Measurements from ENCODE around the gene PRKCZ. TPM values are rescaled to one million over a fixed set of nuclear protein-coding genes. Genes with fewer than 3 reads are reported as not detected.

The PRKCZ gene
- total and polyA plus RNA-seq, 9 of the 15 experiments (the other 6 are each of a cell fraction or from before 2014, with no cell fraction given) = 0.07 to 3.1 (median 1.3) TPM

GRCh38 chr1:2088458-2088857 is 38.2 kb downstream of the PRKCZ start:
- under 1% methylated on average over 16 of the region's 16 CpGs for WGBS (ENCODE audit: insufficient coverage, low coverage, missing lambda C conversion rate)
- ChIA-PET CTCF (ENCODE audit: low intra/inter-chr PET ratio) (no interaction called here), POLR2A (interaction anchor here (0.9 to 1.0 kb wide), 2 partner anchors 15 to 27 kb away, joined by 3 to 4 read pairs; no protein-coding TSS in a partner anchor)
- ATAC-seq = no peak; the same call in 1 of the 3 replicates
- intact Hi-C loops (cut with micrococcal nuclease) (no loop called here), in situ Hi-C loops (cut with MboI) (no loop called here)
- Histone ChIP-seq H3K9ac (ENCODE audit: insufficient read depth in 1 of 2, low read depth in 2 of 2, low read length in 2 of 2) (no peak overlapping the region), H3K4me2 (ENCODE audit: insufficient read depth, low read length) (no peak overlapping the region), H3K27ac (ENCODE audit: extremely low read depth, low read depth, low read length) (no peak overlapping the region), H3K9me3 (replicated peaks; ENCODE audit: control insufficient read depth, insufficient read depth, low read depth, low read length) (no peaks in the 10 kb centered on the region), H3K36me3 (ENCODE audit: control insufficient read depth, insufficient read depth, low read length) (no peaks in the 10 kb centered on the region), H3K4me1 (replicated peaks in 1 of 2; ENCODE audit: control insufficient read depth in 2 of 2, insufficient read depth in 2 of 2, low read length in 2 of 2) (peaks cover 0 to 31% of the 10 kb centered on the region in 2 experiments; a peak in 2 of 5 replicates), H3K27me3 (ENCODE audit: control insufficient read depth in 2 of 2, insufficient read depth in 2 of 2, low read length in 2 of 2) (peaks cover 67 to 93% of the 10 kb centered on the region in 2 experiments), H3K4me3 (no peak overlapping the region), H2AFZ (ENCODE audit: low read depth, low read length) (no peak overlapping the region), H3K9me1 (ENCODE audit: control insufficient read depth, insufficient read depth, low read length) (no peaks in the 10 kb centered on the region), H4K20me1 (replicated peaks; ENCODE audit: control insufficient read depth, insufficient read depth, low read length) (peaks cover 7% of the 10 kb centered on the region), H3K79me2 (ENCODE audit: control insufficient read depth, insufficient read depth, low read length) (no peaks in the 10 kb centered on the region)
- FAIRE-seq = peak; percentile 54
- no TSS peak for BruUV-seq (replicated peaks)
- peak in 3 of 4 experiments; percentile 38 to 44 (median 40) for DNase-seq (ENCODE audit: extremely low read depth in 1 of 4, low spot score in 3 of 4)
- TF ChIP-seq JUND (IDR thresholded peaks at IDR 0.05; ENCODE audit: borderline replicate concordance, low read depth, low read length) = peak; percentile 44; the same call in 1 of the 2 replicates
- TF ChIP-seq JUND (tag; IDR thresholded peaks at IDR 0.05; ENCODE audit: borderline replicate concordance, low read depth, low read length) = no peak
- TF ChIP-seq, protein P1, sequence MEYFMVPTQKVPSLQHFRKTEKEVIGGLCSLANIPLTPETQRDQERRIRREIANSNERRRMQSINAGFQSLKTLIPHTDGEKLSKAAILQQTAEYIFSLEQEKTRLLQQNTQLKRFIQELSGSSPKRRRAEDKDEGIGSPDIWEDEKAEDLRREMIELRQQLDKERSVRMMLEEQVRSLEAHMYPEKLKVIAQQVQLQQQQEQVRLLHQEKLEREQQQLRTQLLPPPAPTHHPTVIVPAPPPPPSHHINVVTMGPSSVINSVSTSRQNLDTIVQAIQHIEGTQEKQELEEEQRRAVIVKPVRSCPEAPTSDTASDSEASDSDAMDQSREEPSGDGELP (CRISPR knock-in tag; IDR thresholded peaks at IDR 0.05; ENCODE audit: borderline replicate concordance) = peak; percentile 36; the same call in 1 of the 2 replicates
- TF ChIP-seq TEAD1 (CRISPR knock-in tag; IDR thresholded peaks at IDR 0.05) = no peak
- TF ChIP-seq CREB1 (IDR thresholded peaks at IDR 0.05) = no peak
- TF ChIP-seq CREB1 (CRISPR knock-in tag; IDR thresholded peaks at IDR 0.05) = no peak
- peak; percentile 60 for TF ChIP-seq ETV1 (tag; conservative IDR thresholded peaks at IDR 0.05; ENCODE audit: low read depth)
- TF ChIP-seq, protein P2, sequence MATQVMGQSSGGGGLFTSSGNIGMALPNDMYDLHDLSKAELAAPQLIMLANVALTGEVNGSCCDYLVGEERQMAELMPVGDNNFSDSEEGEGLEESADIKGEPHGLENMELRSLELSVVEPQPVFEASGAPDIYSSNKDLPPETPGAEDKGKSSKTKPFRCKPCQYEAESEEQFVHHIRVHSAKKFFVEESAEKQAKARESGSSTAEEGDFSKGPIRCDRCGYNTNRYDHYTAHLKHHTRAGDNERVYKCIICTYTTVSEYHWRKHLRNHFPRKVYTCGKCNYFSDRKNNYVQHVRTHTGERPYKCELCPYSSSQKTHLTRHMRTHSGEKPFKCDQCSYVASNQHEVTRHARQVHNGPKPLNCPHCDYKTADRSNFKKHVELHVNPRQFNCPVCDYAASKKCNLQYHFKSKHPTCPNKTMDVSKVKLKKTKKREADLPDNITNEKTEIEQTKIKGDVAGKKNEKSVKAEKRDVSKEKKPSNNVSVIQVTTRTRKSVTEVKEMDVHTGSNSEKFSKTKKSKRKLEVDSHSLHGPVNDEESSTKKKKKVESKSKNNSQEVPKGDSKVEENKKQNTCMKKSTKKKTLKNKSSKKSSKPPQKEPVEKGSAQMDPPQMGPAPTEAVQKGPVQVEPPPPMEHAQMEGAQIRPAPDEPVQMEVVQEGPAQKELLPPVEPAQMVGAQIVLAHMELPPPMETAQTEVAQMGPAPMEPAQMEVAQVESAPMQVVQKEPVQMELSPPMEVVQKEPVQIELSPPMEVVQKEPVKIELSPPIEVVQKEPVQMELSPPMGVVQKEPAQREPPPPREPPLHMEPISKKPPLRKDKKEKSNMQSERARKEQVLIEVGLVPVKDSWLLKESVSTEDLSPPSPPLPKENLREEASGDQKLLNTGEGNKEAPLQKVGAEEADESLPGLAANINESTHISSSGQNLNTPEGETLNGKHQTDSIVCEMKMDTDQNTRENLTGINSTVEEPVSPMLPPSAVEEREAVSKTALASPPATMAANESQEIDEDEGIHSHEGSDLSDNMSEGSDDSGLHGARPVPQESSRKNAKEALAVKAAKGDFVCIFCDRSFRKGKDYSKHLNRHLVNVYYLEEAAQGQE (IDR thresholded peaks at IDR 0.05; ENCODE audit: borderline replicate concordance) = no peak
- TF ChIP-seq, protein P2 (CRISPR knock-in tag; IDR thresholded peaks at IDR 0.05; ENCODE audit: low read depth) = no peak
- peak; percentile 47 for TF ChIP-seq EGR1 (conservative IDR thresholded peaks at IDR 0.05)
- TF ChIP-seq GABPA (tag; conservative IDR thresholded peaks at IDR 0.05; ENCODE audit: low read depth) = 0 out of 2 replicates have a peak, but pooled peaks have one; percentile 13
- TF ChIP-seq FOSL1 (tag; conservative IDR thresholded peaks at IDR 0.05) = peak; percentile 73
- TF ChIP-seq TEAD2 (tag; IDR thresholded peaks at IDR 0.05) = no peak
- TF ChIP-seq RHOXF2B (CRISPR knock-in tag; conservative IDR thresholded peaks at IDR 0.05) = no peak
- no peak for TF ChIP-seq HIVEP1 (CRISPR knock-in tag; IDR thresholded peaks at IDR 0.05)
- TF ChIP-seq ZNF561 (CRISPR knock-in tag; conservative IDR thresholded peaks at IDR 0.05) = no peak
